Putamen (tissue), 1 donor: Measurements from ENCODE around the gene IMPA2.
"Not testable (repeated sequence)": the region's sequence is repeated elsewhere in the genome, so short reads cannot be mapped to it uniquely, and the experiment has no call there.

Source experiments
- DNase-seq: peaks from one replicate; pipeline ENCODE4 v3.0.0-alpha.2; 2016; ENCODE audit warnings: low spot score

Gene IMPA2

DNA sequence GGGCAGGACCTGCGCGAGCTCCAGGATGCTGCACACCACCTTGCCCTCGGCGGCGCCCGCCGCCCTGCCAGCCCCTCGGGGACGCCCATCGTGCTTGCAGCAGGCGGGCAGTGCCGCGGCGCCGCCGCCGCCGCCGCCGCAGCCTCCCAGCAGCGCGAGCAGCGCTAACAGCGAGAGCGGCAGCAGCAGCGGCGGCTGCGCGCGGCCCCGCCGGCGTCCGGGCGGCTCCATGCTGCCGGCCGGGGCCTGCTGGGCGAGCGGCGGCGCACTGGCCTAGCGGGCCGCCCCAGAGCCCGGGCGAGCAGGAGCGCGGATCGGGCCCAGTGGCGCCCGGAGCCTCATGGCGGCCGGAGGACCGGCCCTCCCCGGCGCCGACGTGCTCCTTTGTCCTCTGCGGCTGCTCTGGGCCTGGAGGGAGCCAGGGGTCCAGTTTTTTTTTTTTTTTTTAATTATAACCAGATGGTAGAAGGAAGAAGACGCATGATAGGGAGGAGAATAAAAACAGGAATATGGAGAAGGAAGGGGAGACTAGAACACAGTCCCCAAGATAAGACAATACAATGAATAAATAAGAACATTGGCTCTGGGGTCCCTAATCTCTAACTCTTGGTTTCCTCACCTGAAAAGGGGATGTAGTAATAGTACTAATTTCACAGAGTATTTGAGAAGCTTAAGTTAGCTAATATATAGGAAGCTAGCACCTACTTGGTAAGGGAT lies 95.3 kb downstream of the IMPA2 start:
- no peak for DNase-seq

DNA sequence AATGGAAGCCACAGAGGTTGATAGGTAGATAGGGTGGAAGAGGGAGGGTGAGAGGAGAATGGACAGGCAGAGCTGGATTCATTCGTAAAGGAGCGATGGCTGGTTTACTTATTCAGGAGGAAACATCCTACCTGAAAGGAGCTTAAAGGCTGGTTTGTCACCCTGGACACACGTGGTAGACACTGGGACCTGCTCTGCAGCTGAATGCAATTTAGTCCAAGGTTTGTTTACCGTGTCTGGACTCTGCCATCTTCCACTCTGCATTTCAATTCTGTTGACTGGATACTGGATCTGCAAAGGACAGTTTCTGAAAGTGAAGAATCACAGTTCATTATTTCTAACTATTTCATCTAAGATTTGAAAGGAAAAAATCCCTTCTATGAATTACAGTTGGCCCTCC lies 96.7 kb downstream of the IMPA2 start:
- not testable (repeated sequence) for DNase-seq

DNA sequence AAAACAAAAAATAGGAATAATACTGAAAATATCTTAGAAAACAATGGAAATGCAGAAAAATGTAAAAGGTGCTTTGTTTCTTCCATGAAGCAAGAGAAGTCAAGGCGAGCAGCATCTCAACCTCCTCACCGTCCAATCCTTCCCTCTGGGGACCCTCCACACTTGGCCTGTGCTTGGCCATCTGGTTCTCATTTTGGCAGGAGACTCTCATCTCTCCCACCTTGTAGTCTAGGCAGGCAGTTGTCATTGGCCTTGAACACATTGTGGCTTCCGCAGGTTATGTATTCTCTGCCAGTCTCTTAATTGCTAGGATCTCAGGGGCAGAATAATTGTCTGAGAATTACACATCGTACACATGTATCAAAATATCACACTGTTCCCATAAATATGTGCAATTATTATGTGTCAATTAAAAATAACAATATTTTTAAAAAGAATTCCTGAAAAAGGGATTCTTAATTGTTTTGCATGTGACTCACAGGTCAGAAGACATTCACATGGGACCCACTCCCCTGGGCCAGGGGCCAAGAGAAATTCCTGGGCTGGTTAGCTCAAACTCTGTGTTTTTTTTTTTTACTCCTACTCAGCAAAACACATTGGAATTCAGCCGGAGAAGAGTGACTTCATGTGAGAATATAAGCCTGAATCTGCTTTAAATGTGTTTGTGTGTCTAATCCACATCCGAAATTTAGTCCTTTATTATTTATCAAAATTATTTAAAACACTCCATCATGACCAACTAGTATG lies 98.4 kb downstream of the IMPA2 start:
- no peak for DNase-seq
